DMS153 (cell line): ENCODE results near the gene OGFR.
"Not testable (repeated sequence)": the region's sequence is repeated elsewhere in the genome, so short reads cannot be mapped to it uniquely, and the experiment has no call there.

ENCODE experiments used
- DNase-seq: peaks from one replicate; lab custom pipeline; 2025; lab: John Stamatoyannopoulos, UW

The OGFR gene

GRCh38 chr20:62839816-62840215 lies 35.2 kb downstream of the OGFR start:
- DNase-seq: no peak

DNA sequence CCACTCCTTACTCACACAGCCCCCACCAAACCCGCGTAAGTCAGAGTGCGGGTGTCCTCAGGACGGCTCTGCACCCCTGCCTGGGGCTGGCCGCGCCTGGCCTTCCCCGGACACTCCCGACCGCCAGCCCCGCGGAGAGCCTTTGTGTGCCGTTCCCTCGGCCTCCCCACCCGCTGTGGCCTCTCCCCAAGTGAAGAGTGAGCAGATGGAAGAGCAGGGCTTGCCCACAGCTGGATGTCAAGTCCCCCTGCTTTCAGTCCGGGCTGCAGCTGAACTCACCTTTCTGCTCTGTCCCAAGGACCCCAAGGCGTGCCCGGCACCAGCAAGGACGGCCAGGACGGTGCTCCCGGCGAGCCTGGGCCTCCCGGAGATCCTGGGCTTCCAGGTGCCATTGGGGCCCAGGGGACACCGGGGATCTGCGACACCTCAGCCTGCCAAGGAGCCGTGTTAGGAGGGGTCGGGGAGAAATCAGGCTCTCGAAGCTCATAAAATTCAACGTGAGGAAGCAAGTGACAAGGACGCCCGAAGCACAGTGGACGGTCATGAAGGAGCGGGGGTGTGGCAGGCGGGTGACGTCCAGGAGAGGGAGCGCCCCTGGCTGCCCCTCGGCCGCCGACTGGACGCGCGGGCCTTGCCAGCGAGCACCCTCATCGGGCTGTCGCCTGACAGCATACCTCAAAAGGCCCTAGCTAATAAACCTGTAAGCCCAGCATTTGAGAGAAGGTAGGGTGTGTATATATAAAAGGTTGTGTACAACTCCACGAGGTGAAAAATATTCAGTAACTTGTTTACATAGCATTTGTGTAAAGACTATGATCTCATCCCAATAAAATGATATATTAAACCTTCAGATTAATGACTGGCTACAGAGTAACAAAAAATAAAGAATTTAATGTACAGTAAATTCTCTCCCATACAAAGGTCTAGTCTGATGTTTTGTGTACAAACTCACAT lies 35.9 kb downstream of the OGFR start:
- no peak for DNase-seq

DNA sequence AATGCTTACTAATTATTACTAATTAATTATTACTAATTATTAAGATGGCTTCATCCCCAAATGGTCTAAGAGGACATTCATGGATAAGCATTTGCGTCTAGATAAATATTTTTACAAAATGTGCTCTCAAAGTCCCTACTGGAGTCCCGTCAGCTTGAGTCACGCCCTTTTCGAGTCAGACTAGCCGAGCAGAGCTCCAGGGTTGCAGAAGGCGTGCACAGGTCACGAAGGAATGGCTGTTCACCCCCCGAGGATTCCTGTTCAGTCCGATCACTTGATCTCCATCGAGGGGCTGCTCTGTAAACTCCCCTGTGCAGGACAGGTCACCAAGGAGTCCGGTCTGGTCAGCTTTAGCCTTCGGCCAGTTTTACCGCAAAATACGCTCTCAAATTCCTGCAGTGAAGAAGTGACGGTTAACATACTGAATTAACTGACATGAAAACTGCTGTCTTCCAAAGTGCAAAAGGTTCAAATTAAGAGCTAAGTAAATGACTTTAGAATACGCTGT lies 37.1 kb downstream of the OGFR start:
- DNase-seq: no peak

DNA sequence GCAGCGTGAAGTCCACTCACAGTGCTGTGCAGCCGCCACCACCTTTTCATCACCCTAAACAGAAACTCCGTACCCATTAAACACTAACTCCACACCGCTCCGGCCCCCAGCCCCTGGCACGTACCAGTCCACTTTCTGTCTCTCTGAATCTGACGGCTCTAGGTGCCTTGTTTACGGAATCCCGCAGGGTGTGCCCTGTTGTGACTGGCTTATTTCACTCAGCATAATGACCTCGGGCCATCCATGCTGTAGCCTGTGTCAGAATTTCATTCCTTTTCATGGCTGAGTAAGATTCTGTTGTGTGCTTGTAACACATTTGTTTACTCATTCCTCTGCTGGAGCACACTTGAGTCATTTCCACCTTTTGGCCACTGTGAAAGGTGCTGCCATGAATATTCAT lies 39.0 kb downstream of the OGFR start:
- DNase-seq: no peak

- no peak for DNase-seq
These were observed 39.5 kb downstream of the OGFR start for GRCh38 chr20:62844182-62844581.

DNA sequence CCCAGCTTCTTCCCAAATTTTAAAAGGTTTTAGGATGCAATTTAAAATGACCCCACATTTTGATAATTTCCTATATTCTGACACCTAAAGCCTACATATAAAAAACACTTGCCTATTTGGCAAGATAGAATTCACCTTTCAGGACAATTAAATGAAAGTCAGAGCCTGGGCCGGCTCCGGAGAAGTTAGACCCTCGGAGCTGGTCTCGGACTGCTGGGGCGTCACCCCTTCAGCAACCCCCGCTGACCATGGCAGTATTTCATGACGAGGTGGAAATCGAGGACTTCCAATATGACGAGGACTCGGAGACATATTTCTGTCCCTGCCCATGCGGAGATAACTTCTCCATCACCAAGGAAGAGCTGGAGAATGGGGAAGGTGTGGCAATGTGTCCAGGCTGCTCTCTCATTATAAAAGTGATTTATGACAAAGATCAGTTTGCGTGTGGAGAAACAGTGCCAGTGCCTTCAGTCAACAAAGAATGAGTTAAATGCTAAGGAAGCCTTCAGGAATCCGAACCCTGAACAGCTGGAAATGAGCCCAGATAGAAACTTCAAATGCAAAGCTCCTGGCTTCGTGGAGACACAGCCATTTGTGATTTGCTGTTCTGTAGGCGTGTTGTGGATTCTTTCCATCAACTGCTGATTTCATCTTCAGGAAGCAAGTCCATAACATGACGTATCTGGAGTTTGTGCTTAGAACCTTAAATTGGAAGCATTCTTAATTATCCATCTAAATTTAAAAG lies 41.0 kb downstream of the OGFR start:
- DNase-seq: no peak

DNA sequence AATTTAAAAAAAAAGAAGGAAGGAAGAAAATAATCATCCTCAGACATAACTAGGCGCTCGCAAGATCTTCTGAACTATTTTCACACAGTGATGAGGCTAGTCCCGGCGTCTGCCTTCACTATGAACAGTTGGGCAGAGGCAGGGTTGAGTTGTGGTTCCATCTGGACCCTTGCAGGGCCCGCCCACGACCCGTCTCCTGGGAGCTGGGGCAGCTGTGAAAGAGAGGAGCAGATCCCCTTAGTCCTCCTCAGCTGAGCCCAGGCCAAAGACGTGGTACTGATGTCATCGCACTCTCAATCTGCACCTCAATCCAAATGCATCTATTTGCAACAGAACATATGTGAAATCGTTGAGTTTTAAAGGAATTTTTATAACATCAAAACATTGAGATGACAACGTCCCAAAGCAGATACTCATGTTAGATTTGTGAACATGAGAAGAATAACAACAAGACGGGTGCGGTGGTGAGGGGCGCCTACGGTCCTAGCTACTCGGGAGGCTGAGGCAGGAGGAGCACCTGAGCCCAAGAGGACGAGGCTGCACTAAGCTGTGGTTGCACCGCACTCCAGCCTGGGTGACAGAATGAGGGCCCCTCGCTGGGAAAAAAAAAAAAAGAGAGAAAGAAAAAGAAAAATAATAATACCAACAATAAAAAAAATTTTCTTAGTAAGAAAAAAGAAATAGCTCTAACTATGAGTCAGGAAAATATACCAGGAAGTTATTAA lies 41.7 kb downstream of the OGFR start:
- no peak for DNase-seq

DNA sequence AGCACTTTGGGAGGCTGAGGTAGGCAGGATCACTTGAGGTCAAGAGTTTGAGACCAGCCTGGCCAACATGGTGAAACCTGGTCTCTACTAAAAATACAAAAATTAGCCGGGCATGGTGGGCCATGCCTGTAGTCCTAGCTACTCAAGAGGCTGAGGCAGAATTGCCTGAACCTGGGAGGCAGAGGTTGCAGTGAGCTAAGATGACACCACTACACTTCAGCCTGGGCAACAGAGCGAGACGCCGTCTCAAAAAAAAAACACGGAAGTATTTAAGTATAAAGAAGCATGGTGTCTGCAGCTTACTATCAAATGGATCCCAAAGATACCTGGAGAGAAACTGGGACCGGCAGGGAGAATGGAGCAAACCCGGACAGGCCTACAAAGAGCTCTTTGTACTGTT lies 44.3 kb downstream of the OGFR start:
- not testable (repeated sequence) for DNase-seq

- DNase-seq: no peak
These were observed 44.8 kb downstream of the OGFR start for GRCh38 chr20:62849431-62849830.

DNA sequence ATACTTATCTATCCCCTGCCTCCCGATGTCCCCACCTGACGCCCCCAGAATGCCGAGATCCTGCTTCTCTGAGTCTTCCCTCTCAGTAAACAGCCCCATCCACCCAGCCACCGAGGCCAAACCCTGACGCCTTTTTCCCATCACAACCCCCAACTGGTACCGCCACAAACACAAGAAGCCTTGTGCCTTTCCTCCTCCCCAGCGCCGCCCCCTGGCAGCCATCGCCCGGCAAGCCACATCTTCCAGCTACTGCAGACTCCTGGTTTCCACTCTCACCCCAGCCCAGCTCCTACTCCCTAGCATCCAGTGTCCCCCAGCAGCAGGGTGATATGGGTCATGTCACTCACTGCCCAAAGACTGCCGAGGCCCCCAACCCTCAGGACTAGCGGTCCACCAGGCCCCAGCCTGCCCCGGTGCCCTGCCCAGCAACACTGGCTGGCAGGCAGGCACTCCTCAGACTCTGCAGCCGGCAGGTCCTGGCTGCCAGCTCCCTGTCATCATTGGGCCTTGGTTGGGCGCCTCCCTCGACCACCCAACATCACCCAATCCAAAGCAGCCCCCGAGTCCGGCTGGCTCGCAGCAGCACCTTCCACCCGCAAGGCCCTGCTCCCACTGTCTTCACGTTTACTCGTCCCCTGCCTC lies 45.8 kb downstream of the OGFR start:
- no peak for DNase-seq

DNA sequence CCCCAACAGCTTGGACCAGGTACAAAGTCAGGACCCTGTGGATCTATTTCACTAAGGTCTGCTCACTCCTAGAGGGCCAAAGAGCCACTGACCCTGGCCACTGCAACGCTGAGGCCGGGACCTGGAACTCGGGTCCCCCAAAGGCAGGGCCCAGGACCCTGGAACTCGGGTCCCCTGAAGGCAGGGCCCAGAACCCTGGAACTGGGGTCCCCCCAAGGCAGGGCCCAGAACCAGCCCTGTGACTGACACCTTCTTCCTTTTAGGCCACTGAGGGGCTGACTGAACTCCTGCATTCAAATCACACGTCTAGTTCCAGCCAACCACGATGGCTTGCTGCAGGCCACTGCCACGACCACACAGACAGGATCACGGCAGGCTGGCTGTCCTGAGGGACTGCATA lies 47.6 kb downstream of the OGFR start:
- no peak for DNase-seq

- DNase-seq: no peak
These were observed 48.2 kb downstream of the OGFR start for GRCh38 chr20:62852841-62853240.

- not testable (repeated sequence) for DNase-seq
These were observed 48.7 kb downstream of the OGFR start for GRCh38 chr20:62853304-62853703.

DNA sequence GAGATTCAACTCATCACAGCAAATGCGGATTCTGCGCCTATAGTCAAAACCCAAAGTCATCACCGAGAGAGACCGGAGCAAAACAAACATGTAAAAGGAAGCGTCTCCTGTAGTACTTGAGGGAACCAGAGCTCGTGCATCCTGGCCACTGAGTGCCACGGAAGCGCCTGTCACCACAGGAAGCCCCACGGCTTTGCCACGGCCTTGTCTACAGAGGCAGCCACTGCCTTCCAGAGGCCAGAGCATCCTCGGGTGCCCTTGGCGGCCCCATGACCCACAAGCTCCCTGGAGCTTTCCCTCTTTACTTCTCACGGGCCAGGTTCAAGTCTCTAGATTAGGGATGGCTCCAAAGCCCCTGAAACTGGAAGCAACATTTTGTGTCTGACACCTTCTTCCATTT lies 49.5 kb downstream of the OGFR start:
- no peak for DNase-seq

DNA sequence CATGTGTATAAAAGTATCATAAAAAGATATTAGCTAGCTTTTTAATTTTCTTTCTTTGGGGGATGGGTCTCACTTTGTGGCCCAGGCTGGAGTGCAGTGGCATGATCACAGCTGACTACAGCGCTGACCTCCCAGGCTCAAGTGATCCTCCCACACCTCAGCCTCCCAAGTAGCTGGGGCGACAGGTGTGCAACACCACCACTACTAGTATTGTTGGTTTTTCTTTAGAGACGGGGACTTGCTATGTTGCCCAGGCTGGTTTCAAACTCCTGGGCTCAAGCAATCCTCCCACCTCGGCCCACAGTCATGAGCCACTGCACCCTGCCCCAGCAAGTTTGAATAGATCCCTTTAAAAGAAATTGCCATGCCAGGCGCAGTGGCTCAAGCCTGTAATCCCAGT lies 50.5 kb downstream of the OGFR start:
- no peak for DNase-seq

DNA sequence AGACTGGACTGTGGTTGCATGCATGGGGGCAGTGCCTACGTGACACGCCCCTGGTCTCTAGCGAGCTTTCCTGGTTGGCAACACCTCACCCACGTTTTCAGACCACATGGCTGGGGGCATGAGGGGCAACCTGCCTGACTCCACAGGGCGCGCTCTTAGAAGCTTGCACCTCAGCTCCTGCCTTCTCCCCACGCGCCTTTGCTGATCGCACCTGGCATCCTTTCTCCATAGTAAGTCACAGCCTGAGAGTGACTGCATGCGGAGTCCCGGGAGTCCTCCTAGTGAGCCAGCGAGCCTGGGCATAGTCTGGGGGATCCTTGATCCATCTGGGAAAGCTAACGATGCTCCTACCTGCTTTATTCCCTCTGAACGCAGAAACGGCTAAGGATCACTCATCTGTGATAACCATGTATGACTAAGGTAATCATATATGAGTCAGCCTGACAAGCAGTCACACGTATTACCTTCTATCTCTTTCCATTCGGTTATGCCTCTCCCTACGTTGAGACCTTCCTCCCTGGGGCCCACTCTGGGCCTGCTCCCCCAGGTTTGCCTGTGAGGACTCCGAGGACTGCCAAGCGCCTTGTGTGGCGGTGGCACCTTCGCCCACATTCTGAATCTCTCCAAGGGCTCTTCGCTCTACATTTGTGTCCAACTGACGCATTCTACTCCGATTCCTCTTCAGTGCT lies 52.4 kb downstream of the OGFR start:
- DNase-seq: no peak

DNA sequence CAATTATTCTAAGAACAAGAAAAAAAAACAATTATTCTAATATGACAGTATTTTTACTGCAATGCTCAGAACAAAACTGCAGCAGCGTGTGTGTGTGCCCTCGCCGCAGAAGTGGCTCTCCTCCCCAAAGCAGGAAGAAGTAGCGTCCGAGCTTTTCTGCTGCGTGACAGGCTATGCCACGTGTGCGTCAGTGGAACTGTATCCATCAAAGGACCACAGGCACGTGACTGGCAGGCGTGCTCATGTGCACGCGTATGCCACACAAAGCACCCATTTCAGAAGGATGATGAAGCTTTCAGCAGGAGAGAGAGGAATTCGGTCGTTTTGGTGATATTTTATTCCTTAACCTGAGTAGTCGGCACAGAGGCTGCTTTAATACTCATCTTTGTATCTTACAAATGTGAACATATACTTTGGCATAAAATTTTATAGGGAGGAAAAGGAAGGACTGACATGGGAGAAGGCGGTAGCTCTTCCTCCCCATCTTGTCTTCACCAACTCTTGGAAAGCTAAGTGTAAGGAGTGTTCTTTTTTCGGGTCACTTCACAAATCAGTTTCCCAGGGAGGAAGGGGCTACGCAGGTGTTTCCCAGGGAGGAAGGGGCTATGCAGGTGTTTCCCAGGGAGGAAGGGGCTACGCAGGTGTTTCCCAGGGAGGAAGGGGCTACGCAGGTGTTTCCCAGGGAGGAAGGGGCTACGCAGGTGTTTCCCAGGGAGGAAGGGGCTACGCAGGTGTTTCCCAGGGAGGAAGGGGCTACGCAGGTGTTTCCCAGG lies 53.6 kb downstream of the OGFR start:
- DNase-seq: no peak

DNA sequence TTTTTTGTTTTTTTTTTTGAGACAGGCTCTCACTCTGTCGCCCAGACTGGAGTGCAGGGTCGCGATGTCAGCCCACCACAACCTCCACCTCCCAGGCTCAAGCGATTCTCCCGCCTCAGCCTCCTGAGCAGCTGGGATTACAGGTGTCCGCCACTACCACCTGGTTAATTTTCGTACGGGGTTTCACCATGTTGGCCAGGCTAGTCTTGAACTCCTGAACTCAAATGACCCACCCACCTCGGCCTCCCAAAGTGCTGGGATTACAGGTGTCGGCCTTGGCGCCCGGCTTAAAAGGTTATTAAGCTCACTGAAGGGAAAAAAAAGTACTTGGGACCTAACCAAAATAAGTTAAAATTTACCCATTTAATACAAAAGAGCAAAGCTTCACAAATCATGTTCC lies 55.1 kb downstream of the OGFR start:
- no peak for DNase-seq

DNA sequence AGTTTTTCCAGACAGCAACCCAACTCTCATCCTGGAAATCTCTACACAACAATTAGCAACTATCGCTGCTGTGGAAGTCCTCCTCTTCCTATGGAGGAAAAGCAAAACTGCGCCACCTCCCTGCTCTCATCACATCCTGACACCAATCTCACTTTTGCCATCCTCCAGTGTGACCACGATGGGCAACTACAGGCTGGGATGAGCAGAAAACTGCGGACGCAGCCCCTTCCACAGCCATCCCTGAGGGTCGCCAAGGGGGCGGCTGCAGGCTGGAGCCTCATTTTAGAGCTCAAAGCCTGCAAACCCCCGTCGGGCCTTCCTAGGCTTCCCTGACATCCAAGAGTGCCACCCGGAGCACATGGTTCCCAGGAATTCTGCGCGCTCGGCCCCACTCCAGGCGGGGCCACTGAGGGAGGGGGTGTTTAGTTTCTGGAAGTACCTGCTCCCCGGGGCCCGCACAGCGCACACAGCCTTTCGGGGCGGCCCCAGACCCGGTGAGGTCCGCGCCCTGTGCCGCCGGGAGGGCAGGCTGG lies 55.8 kb downstream of the OGFR start:
- no peak for DNase-seq
